Fibroblast of peridontal ligament (primary cell): ENCODE data around the gene DMBT1.
"Not testable (repeated sequence)": the region's sequence is repeated elsewhere in the genome, so short reads cannot be mapped to it uniquely, and the experiment has no call there.

Experiments used
- DNase-seq: peaks from one replicate; pipeline ENCODE4 v3.0.0-alpha.2; 2010; ENCODE audit errors: extremely low read depth

DMBT1 gene

GRCh38 chr10:122577311-122577885 lies 16.8 kb downstream of the DMBT1 start:
- DNase-seq = no peak

DNA sequence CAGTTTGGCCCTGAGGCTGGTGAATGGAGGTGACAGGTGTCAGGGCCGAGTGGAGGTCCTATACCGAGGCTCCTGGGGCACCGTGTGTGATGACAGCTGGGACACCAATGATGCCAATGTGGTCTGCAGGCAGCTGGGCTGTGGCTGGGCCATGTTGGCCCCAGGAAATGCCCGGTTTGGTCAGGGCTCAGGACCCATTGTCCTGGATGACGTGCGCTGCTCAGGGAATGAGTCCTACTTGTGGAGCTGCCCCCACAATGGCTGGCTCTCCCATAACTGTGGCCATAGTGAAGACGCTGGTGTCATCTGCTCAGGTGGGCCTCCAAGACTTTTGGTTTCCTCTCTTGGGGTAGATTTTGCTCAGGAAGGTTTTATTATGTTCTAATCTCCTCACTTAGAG lies 25.5 kb downstream of the DMBT1 start:
- not testable (repeated sequence) for DNase-seq

- no peak for DNase-seq
Measured at GRCh38 chr10:122587098-122587760, 26.7 kb downstream of the DMBT1 start.

- no peak for DNase-seq
Measured at GRCh38 chr10:122588381-122588780, 27.8 kb downstream of the DMBT1 start.

DNA sequence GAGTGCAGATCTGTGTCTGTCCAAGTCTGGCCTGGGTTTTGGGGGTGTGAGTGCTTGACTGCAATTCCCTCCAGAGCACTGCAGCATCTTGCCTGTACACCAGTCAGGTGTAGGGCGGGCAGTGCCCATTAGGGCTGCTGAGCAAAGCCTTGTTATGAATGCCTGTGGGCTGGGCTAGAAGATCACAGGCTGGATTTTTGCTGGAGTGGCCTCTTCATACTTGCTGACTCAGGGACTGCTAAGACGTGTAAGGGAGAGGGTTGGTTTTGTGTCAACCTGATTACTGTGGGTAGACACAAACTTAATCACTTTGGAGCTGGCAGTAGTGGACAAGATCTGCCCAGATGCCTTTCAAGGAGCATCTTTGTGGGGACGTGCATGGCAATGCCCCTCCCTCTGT lies 29.6 kb downstream of the DMBT1 start:
- no peak for DNase-seq

GRCh38 chr10:122591736-122592135 lies 31.2 kb downstream of the DMBT1 start:
- no peak for DNase-seq

- no peak for DNase-seq
Measured at GRCh38 chr10:122592161-122592560, 31.6 kb downstream of the DMBT1 start.

DNA sequence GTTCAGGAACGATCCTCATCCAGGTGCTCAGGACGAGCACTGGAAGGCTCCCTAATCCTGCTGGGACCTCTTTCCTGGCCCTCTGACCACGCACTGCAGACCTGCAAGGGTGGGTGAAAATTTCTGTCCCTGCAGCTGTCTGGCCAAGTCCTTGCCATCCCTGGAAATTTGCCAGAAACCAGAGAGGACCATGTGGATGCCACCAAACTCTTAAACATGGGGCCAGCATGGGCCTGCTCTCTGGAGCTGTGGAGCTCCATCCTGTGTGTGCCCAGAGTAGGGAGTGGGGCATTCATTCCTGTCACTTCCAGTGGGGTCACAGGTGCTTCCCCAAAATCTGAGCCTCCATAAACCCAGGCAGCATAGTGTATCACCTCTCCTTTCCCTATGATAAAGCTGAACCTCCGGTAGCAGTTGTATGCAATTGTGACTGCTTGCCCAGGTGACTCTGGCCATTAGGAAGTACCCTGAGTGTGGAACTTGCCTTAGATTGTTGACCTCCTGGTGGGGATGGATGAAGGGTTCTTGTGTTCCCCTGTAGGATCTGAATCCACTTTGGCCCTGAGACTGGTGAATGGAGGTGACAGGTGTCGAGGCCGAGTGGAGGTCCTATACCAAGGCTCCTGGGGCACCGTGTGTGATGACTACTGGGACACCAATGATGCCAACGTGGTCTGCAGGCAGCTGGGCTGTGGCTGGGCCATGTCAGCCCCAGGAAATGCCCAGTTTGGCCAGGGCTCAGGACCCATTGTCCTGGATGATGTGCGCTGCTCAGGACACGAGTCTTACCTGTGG lies 57.1 kb downstream of the DMBT1 start:
- DNase-seq = no peak

DNA sequence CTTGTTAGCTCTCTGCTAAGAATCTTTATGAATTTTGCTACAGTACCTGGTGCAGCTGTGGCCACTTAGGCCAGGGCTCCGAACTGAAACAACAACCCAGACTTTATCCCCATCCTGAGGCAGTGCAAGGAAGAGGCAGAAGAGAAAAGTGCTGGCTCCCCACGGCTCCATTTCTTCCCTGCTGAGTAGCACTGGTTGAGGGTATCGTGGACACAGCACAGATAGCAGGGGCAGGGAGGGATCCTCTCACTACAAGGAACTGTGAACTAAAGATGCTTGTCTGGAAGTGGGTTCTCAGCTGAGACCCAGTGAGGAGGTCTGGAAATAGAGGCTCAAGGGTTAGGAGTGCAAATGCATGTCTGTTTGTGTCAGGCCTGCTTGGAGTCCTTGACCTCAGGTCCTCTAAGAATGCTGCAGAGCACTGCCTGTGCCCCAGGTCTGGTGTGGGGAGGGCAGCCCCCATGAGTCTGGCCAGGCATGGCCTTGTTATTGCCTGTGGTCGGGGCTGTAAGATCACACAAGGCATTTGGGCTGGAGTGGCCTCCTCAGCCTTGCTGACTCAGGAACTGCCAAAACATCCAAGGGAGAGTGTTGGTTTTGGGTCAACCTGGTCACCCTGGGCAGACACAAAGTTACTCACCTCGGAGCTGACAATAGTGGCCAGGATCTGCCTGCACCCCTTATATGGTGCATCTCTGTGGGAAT lies 58.1 kb downstream of the DMBT1 start:
- no peak for DNase-seq

DNA sequence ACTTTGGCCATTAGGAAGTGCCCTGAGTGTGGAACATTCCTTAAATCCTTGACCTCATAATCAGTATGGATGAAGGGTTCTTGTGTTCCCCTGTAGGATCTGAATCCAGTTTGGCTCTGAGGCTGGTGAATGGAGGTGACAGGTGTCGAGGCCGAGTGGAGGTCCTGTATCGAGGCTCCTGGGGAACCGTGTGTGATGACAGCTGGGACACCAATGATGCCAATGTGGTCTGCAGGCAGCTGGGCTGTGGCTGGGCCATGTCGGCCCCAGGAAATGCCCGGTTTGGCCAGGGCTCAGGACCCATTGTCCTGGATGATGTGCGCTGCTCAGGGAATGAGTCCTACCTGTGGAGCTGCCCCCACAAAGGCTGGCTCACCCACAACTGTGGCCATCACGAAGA lies 60.4 kb downstream of the DMBT1 start:
- DNase-seq = not testable (repeated sequence)

GRCh38 chr10:122624546-122624945 lies 64.0 kb downstream of the DMBT1 start:
- DNase-seq = no peak

DNA sequence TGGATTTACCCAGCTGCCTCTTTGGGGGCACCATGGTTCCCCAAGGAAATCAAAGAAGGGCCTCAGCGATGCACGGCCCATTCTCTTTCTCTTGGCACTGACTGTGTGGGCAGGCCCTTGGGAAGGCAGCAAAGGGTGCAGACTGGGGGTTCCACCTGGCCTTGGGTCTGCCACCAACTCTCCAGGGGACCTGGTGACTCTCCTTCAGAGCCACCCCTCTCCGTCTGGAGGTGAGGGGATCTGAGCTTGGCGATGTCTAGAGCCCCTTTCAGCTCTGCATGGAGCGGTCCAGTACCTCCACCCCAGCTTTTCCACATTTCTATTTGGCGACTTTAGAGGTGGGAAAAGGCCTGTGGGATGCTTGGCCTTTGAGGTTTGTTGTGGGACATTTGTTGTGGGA lies 70.0 kb downstream of the DMBT1 start:
- no peak for DNase-seq

DNA sequence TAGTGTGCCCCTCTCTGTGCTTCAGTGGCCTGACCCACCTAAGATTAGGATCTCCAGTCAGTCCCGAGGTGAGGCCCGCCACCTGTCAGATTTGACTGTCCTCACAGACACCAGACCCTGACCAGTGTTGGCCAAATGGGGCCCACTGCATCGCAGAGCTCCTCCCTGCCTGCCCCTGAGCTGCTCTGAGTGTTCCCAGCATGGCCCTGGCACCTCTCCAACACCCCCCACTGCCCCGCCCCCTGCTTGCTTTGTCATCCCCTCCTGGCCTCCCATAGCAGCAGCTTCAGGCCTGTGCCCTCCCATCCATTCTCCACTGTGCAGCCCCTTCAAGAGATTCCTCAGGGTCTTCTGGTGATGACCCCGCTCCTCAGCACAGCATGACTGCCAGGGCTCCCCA lies 71.5 kb downstream of the DMBT1 start:
- no peak for DNase-seq

DNA sequence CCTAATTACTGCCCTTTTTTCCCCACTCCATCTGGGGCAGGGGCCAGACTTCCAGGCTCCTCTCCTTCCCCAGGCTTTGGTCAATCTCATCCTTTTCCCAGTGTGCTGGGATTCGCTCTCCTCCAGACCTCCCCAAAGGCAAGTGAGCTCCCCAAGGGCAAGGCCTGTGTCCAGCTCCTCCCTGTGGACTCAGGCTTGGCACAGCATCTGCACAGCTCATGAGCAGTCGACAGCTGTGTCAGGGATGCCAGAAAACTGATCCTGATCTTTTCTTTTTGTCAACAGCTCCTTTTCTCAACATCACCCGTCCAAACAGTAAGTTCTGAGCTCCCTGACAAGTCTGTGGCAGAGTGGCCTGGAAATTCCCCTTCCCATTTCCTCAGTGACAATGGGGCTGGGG lies 72.0 kb downstream of the DMBT1 start:
- no peak for DNase-seq

DNA sequence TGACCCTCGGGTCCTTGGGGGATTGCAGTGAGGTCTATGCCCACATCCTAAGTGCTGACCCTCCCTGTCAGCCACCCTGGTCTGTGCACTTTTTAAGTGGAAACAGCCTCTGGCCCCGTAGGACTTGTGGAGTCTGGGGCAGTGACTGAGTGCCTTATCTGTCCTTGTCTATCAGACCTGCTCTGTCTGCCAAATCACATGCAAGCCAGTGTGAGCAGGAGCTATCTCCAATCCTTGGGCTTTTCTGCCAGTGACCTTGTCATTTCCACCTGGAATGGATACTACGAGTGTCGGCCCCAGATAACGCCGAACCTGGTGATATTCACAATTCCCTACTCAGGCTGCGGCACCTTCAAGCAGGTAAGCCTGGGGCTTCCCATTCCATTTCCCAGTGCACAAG lies 76.4 kb downstream of the DMBT1 start:
- DNase-seq = no peak

DNA sequence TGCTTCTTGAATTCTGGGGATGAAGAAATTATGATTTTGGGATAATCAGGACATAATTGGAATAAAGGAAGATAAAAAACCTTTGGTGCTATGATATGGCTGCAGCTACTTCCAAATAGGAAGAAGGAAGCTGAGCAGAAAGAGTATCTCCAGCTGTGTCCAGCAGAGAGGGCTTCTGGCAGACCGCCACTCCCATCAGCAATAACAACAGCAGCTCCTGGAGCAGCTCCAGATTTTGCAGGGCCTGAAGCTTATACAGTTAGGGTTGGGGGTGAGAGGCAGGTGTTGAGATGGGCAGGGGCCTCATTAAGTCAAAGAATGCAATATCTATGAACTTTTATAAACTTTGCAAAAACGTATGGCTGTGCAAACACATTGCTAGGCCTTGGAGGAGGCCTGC lies 76.8 kb downstream of the DMBT1 start:
- no peak for DNase-seq

- DNase-seq = no peak
Measured at GRCh38 chr10:122638106-122638505, 77.6 kb downstream of the DMBT1 start.

DNA sequence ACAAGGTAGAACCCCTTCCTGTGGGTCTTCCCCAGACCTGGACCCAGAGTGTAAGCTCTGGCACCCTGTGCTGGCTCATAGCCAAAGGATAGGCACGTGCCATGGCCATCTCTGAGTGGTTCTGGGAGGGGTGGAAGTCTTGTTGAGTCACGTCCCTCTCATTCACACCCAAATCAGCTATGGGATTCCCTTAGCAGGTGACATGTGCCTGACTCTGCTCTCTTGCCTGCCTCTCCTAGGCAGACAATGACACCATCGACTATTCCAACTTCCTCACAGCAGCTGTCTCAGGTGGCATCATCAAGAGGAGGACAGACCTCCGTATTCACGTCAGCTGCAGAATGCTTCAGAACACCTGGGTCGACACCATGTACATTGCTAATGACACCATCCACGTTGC lies 79.2 kb downstream of the DMBT1 start:
- no peak for DNase-seq

DNA sequence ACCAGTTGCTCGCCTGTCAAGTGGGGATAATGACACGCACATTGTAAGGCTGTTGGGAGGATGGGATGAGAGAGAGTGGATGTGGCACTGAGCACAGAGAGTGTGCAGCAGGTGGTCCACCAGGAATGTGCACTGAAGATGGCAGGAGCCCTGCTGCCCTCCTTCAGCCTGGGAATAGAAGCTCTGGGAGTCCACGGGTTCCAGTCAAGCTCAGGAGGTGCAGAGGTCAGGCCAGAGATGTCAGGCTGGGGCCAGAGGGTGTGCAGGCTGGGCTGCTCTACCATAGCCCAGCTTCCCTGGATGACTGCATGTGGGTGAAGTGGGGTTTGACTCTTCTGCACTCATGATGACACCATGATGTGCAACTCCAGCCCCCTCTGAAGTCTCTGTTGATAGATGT lies 80.4 kb downstream of the DMBT1 start:
- DNase-seq = no peak

- DNase-seq = no peak
Measured at GRCh38 chr10:122642726-122643605, 82.4 kb downstream of the DMBT1 start.

GRCh38 chr10:122643931-122644534 lies 83.5 kb downstream of the DMBT1 start:
- no peak for DNase-seq
